A673 (cell line): ENCODE data around the gene IQCF5. TPM values are rescaled to one million over a fixed set of nuclear protein-coding genes. Genes with fewer than 3 reads are reported as not detected.

Experiments used
- Bru-seq: library from RNA; stranded (reverse); fragments of 400-500 nt; gene quantifications from one replicate; lab custom pipeline; 2021; lab: Mats Ljungman, UMichigan
- BruChase-seq, 2 experiments: library from RNA; stranded (reverse); fragments of 400-500 nt; gene quantifications; one replicate each; lab custom pipeline; 2021; lab: Mats Ljungman, UMichigan
- BruUV-seq: library from RNA; stranded (reverse); fragments of 400-500 nt; replicated peaks from 2 replicates; lab custom pipeline; 2021; lab: Mats Ljungman, UMichigan
- CTCF ChIA-PET: fragments of 300-600 bp; sonication (Branson Sonifier 250); formaldehyde crosslinking; loops from one replicate; lab custom pipeline; 2022; ENCODE audit warnings: antibody characterized with exemption; lab: Charles Lee
- POLR2A ChIA-PET: fragments of 300-600 bp; sonication (Branson Sonifier 250); formaldehyde crosslinking; loops from one replicate; lab custom pipeline; 2022; ENCODE audit warnings: antibody characterized with exemption; ENCODE audit not compliant: low non-redundant PET; lab: Charles Lee
- DNase-seq: peaks from one replicate; pipeline ENCODE4 v3.0.0-alpha.2; 2015; ENCODE audit warnings: low spot score
- H3K27ac ChIP-seq: fragments of 200-600 bp; sonication (generic); 2 replicates; pipeline ENCODE4 v1.5.1; 2016; ENCODE audit warnings: mixed run types, low read depth, mild to moderate bottlenecking, mixed read lengths, antibody characterized with exemption, low read length; ENCODE audit not compliant: poor library complexity, severe bottlenecking
- H3K27me3 ChIP-seq: fragments of 200-600 bp; sonication (generic); replicated peaks from 2 replicates; pipeline ENCODE4 v1.6.1; 2017; ENCODE audit warnings: mixed run types, low read depth, mild to moderate bottlenecking, mixed read lengths, antibody characterized with exemption, low read length; ENCODE audit not compliant: insufficient read depth, poor library complexity
- H3K36me3 ChIP-seq: fragments of 200-600 bp; sonication (generic); 2 replicates; pipeline ENCODE4 v1.6.1; 2016; ENCODE audit warnings: mixed run types, mild to moderate bottlenecking, mixed read lengths, antibody characterized with exemption, low read length; ENCODE audit not compliant: insufficient read depth, poor library complexity, severe bottlenecking
- H3K4me1 ChIP-seq: fragments of 200-600 bp; sonication (generic); 2 replicates; pipeline ENCODE4 v1.6.1; 2017; ENCODE audit warnings: mixed run types, mild to moderate bottlenecking, mixed read lengths, antibody characterized with exemption, low read length; ENCODE audit not compliant: insufficient read depth, poor library complexity, severe bottlenecking
- H3K4me3 ChIP-seq: fragments of 200-600 bp; sonication (generic); 2 replicates; pipeline ENCODE4 v1.5.1; 2016; ENCODE audit warnings: low read depth, mixed run types, mild to moderate bottlenecking, mixed read lengths, low read length; ENCODE audit not compliant: poor library complexity, severe bottlenecking
- H3K9me3 ChIP-seq: fragments of 200-600 bp; sonication (generic); 2 replicates; pipeline ENCODE4 v1.6.1; 2016; ENCODE audit warnings: mixed run types, low read depth, mild to moderate bottlenecking, mixed read lengths, antibody characterized with exemption, low read length; ENCODE audit not compliant: poor library complexity, severe bottlenecking
- CTCF ChIP-seq: fragments of 300-800, 200-600 bp; sonication (generic); conservative IDR thresholded peaks from 2 replicates; pipeline ENCODE4 v1.5.1; 2017; ENCODE audit warnings: low read depth, mild to moderate bottlenecking, antibody characterized with exemption, low read length, moderate library complexity, mixed read lengths
- EZH2 ChIP-seq: fragments of 200-600 bp; sonication (generic); IDR thresholded peaks from 2 replicates; pipeline ENCODE4 v1.6.1; 2017; ENCODE audit warnings: borderline replicate concordance, low read depth, mild to moderate bottlenecking, mixed read lengths, antibody characterized with exemption, low read length; ENCODE audit not compliant: poor library complexity, severe bottlenecking
- intact Hi-C: fragments of 100-400 bp; cut with micrococcal nuclease; formaldehyde crosslinking; loops from one replicate; pipeline ENCODE4 v1.10.0; 2022; ENCODE audit not compliant: unreplicated experiment
- long read RNA-seq: library from polyadenylated mRNA; stranded (forward); transcript quantifications from one replicate; pipeline ENCODE4 v2.0.0, GENCODE V29; 2022
- total RNA-seq: library from RNA; stranded (reverse); gene quantifications from 2 replicates; pipeline ENCODE4 v1.2.3, GENCODE V29; 2021

IQCF5 gene
- total RNA-seq (not detected in 2 replicates), Bru-seq, nascent RNA (not detected), BruChase-seq, experiment 1, labeled RNA remaining after a 2-hour chase (not detected), BruChase-seq, experiment 2, labeled RNA remaining after a 6-hour chase (not detected)
- long read RNA-seq: 0 reads

- Histone ChIP-seq H3K36me3 (no peaks in the 10 kb centered on the region), H3K4me3 (no peak within 1 kb of the TSS), H3K4me1 (no peaks in the 10 kb centered on the region), H3K27me3 (no peaks in the 10 kb centered on the region), H3K9me3 (no peaks in the 10 kb centered on the region), H3K27ac (no peak within 1 kb of the TSS)
- intact Hi-C loops: no loop called here
- no peak for DNase-seq
- BruUV-seq: no TSS peak
- CTCF ChIA-PET: no interaction called here
- POLR2A ChIA-PET: no interaction called here
- no peak for TF ChIP-seq CTCF
- TF ChIP-seq EZH2: no peak
These were observed at the start of gene IQCF5 for GRCh38 chr3:51875501-51875900. TSS of gene IQCF5 (minus strand) at chr3:51875601. CDS start at chr3:51875531, 70 bp downstream.

DNA sequence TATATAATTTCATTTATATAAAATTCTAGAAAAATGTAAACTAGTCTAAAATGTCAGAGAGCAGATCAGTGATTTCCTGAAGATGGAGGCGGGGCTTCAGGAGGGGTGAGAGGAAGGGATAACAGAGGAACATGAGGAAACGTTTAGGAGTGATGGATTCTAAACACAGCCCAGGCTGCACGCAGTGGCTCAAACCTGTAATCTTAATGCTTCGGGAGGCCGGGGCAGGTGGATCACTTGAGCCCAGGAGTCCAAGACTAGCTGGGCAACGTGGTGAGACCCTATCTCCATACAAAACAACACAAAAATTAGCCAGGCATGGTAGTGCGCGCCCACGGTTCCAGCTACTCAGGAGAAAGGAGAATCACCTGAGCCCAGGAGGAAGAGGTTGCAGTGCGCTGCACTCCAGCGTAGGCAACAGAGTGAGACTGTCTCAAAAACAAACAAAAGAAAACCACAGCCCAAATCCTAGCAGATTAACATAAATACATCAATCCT is 45.7 kb upstream of the IQCF5 start:
- ChIA-PET CTCF (no interaction called here), POLR2A (no interaction called here)
- H3K36me3 ChIP-seq: no peaks in the 10 kb centered on the region
- BruUV-seq: no TSS peak
- no peak for DNase-seq
- no peak overlapping the region for H3K4me3 ChIP-seq
- H3K27me3 ChIP-seq: no peaks in the 10 kb centered on the region
- TF ChIP-seq CTCF (no peak), EZH2 (no peak)
- intact Hi-C loops: no loop called here
- no peak overlapping the region for H3K27ac ChIP-seq
- no peaks in the 10 kb centered on the region for H3K9me3 ChIP-seq
- no peaks in the 10 kb centered on the region for H3K4me1 ChIP-seq

- intact Hi-C loops: no loop called here
- Histone ChIP-seq H3K36me3 (no peaks in the 10 kb centered on the region), H3K4me1 (no peaks in the 10 kb centered on the region), H3K4me3 (no peak overlapping the region), H3K27ac (no peak overlapping the region), H3K27me3 (no peaks in the 10 kb centered on the region), H3K9me3 (no peaks in the 10 kb centered on the region)
- no peak for DNase-seq
- CTCF ChIA-PET: no interaction called here
- BruUV-seq: no TSS peak
- no peak for TF ChIP-seq EZH2
- TF ChIP-seq CTCF: no peak
- POLR2A ChIA-PET: no interaction called here
These were observed 41.0 kb upstream of the IQCF5 start for GRCh38 chr3:51916418-51916817.
